GM12801 (cell line): ENCODE data around the gene NEURL1B.

Experiments
- TF ChIP-seq, protein P1 (sequence below): IDR thresholded peaks from one replicate; pipeline ENCODE4 v1.5.1; 2011; ENCODE audit warnings: control low read depth; ENCODE audit not compliant: insufficient read length; ENCODE audit errors: extremely low read depth

NEURL1B gene

GRCh38 chr5:172658961-172659501 is 18.0 kb downstream of the NEURL1B start:
- TF ChIP-seq, protein P1, sequence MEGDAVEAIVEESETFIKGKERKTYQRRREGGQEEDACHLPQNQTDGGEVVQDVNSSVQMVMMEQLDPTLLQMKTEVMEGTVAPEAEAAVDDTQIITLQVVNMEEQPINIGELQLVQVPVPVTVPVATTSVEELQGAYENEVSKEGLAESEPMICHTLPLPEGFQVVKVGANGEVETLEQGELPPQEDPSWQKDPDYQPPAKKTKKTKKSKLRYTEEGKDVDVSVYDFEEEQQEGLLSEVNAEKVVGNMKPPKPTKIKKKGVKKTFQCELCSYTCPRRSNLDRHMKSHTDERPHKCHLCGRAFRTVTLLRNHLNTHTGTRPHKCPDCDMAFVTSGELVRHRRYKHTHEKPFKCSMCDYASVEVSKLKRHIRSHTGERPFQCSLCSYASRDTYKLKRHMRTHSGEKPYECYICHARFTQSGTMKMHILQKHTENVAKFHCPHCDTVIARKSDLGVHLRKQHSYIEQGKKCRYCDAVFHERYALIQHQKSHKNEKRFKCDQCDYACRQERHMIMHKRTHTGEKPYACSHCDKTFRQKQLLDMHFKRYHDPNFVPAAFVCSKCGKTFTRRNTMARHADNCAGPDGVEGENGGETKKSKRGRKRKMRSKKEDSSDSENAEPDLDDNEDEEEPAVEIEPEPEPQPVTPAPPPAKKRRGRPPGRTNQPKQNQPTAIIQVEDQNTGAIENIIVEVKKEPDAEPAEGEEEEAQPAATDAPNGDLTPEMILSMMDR, result no peak

- TF ChIP-seq, protein P1, result no peak
Measured at GRCh38 chr5:172659570-172659908, 18.5 kb downstream of the NEURL1B start.

GRCh38 chr5:172659909-172660628 is 19.0 kb downstream of the NEURL1B start:
- TF ChIP-seq, protein P1, result no peak

GRCh38 chr5:172660974-172661373 is 19.9 kb downstream of the NEURL1B start:
- TF ChIP-seq, protein P1, result no peak

DNA sequence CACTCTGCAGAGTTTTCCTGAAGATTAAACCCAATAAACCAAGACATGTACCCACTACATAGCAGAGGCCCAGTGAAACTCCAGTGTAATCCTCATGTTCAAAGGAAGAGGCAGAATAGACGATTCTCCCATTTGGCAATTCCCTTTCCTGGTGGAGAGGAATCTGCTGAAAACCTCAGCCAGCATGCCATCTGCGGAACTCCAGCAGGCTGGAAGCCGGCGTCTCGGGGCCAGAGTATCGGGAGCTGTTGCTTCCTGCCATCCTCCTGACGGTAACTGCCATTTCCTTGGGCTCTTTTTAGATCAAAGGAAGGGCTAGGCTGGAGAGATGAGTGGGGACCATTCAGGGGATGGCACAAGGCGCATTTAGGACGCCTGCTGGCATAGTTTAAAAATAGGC is 20.5 kb downstream of the NEURL1B start:
- TF ChIP-seq, protein P1, result no peak

DNA sequence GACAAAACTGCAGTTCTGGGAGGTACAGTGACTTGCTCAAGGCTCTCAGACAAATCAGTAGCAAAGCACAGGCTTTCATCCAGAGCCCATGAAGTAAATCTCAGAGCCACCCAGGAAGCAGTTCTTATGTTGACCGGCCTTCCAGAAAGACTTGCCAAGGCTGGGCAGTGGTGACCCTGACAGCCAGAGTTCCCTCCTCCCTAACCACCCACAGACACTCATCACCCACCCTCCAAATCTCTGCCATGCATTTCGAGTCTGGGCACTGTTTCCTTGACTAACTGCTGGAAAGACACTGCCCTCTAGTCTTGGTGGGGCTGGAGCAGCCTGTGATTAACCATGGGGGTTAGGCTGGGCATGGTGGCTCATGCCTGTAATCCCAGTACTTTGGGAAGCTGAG is 21.5 kb downstream of the NEURL1B start:
- TF ChIP-seq, protein P1, result no peak

DNA sequence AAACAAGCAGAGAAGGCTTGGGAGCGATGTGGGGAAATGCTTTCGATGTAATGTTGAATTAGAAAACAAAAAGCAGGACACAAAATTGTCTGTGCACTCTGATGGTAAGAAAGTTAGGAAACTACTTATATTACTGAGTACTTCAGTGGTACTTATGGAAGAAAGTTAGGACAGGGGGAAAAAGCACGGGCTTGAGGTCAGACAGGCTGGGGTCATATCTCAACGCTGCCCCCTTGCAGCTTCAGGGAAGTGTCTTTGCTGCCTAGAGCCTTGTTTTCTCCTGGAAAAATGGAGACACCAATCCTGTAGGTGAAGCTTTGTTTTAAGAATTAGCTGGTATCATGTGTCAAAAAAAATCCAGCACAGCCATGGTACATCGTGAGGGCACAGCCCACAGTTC is 23.0 kb downstream of the NEURL1B start:
- TF ChIP-seq, protein P1, result no peak
